ENCODE measurements around the gene MAP4K3.

GRCh38 chr2:39264733-39265132 is 172.4 kb downstream of the MAP4K3 start:
- TF ChIP-seq, protein P1, sequence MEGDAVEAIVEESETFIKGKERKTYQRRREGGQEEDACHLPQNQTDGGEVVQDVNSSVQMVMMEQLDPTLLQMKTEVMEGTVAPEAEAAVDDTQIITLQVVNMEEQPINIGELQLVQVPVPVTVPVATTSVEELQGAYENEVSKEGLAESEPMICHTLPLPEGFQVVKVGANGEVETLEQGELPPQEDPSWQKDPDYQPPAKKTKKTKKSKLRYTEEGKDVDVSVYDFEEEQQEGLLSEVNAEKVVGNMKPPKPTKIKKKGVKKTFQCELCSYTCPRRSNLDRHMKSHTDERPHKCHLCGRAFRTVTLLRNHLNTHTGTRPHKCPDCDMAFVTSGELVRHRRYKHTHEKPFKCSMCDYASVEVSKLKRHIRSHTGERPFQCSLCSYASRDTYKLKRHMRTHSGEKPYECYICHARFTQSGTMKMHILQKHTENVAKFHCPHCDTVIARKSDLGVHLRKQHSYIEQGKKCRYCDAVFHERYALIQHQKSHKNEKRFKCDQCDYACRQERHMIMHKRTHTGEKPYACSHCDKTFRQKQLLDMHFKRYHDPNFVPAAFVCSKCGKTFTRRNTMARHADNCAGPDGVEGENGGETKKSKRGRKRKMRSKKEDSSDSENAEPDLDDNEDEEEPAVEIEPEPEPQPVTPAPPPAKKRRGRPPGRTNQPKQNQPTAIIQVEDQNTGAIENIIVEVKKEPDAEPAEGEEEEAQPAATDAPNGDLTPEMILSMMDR (conservative IDR thresholded peaks at IDR 0.05; ENCODE audit: low read depth, low read length) = no peak
- no peak for TF ChIP-seq EZH2 (IDR thresholded peaks at IDR 0.05; ENCODE audit: borderline replicate concordance, low read depth, low read length, poor library complexity, severe bottlenecking)

Data from A673 (cell line).